NCI-H82 treated with DMSO at 0.1 percent for 48 hours (cell line): ENCODE results near the gene MSL1.

Source experiments
- DNase-seq: peaks from one replicate; lab custom pipeline; 2025; ENCODE audit not compliant: unreplicated experiment; lab: John Stamatoyannopoulos, UW

MSL1 gene

GRCh38 chr17:40121181-40122135, at the start of gene MSL1:
TSS of gene MSL1 (plus strand) at chr17:40121971. CDS start at chr17:40122613, 642 bp downstream.
- DNase-seq: peak; percentile 54

GRCh38 chr17:40072040-40072734, 49.6 kb upstream of the MSL1 start:
- no peak for DNase-seq

- peak; percentile 19 for DNase-seq
Measured at GRCh38 chr17:40072735-40073346, 48.9 kb upstream of the MSL1 start.

- DNase-seq: no peak
Measured at GRCh38 chr17:40073454-40074174, 48.2 kb upstream of the MSL1 start.

- DNase-seq: no peak
Measured at GRCh38 chr17:40074175-40074512, 47.6 kb upstream of the MSL1 start.

GRCh38 chr17:40074871-40075200, 46.9 kb upstream of the MSL1 start:
- no peak for DNase-seq

- peak; percentile 60 for DNase-seq
Measured at GRCh38 chr17:40075201-40075941, 46.4 kb upstream of the MSL1 start.

GRCh38 chr17:40075942-40076498, 45.8 kb upstream of the MSL1 start:
- DNase-seq: no peak

GRCh38 chr17:40076591-40076990, 45.2 kb upstream of the MSL1 start:
- no peak for DNase-seq

- DNase-seq: no peak
Measured at GRCh38 chr17:40079545-40079944, 42.2 kb upstream of the MSL1 start.

- no peak for DNase-seq
Measured at GRCh38 chr17:40084477-40084876, 37.3 kb upstream of the MSL1 start.

- no peak for DNase-seq
Measured at GRCh38 chr17:40086150-40087044, 35.4 kb upstream of the MSL1 start.

- no peak for DNase-seq
Measured at GRCh38 chr17:40087049-40087794, 34.5 kb upstream of the MSL1 start.

GRCh38 chr17:40087903-40088718, 33.7 kb upstream of the MSL1 start:
- DNase-seq: no peak

GRCh38 chr17:40089077-40089895, 32.5 kb upstream of the MSL1 start:
- DNase-seq: no peak

GRCh38 chr17:40090237-40091119, 31.3 kb upstream of the MSL1 start:
- DNase-seq: no peak
